GM23338 (cell line): ENCODE measurements around the gene SH3PXD2B. TPM values are rescaled to one million over a fixed set of nuclear protein-coding genes. Genes with fewer than 3 reads are reported as not detected.

Experiments used
- ATAC-seq: fragments of 200-7000 bp; cut with Tn5 transposase; 3 replicates; pipeline ENCODE4 v1.9.1; 2020
- DNase-seq: peaks from one replicate; pipeline ENCODE4 v3.0.0-alpha.2; 2015; ENCODE audit warnings: low spot score
- H2AFZ ChIP-seq: fragments of 200-600 bp; sonication (generic); 2 replicates; pipeline ENCODE4 v1.8.0; 2016; ENCODE audit warnings: antibody characterized with exemption, mild to moderate bottlenecking, moderate library complexity
- H3F3A ChIP-seq: fragments of 200-600 bp; sonication (generic); replicated peaks from 2 replicates; pipeline ENCODE4 v1.8.0; 2017; ENCODE audit warnings: antibody characterized with exemption, mixed run types, low read depth
- H3K27ac ChIP-seq: fragments of 200-600 bp; sonication (generic); 2 replicates; pipeline ENCODE4 v1.6.1; 2016; ENCODE audit warnings: low read depth
- H3K27me3 ChIP-seq: fragments of 200-600 bp; sonication (generic); 2 replicates; pipeline ENCODE4 v1.8.0; 2016; ENCODE audit warnings: mild to moderate bottlenecking, mixed run types, moderate library complexity; ENCODE audit not compliant: insufficient read depth
- H3K36me3 ChIP-seq: fragments of 200-600 bp; sonication (generic); 2 replicates; pipeline ENCODE4 v1.8.0; 2016; ENCODE audit warnings: mild to moderate bottlenecking; ENCODE audit not compliant: insufficient read depth
- H3K4me1 ChIP-seq: fragments of 200-600 bp; sonication (generic); 2 replicates; pipeline ENCODE4 v1.8.0; 2016; ENCODE audit warnings: mild to moderate bottlenecking, moderate library complexity; ENCODE audit not compliant: insufficient read depth
- H3K4me2 ChIP-seq: fragments of 200-600 bp; sonication (generic); 2 replicates; pipeline ENCODE4 v1.7.1; 2017; ENCODE audit warnings: mixed run types
- H3K4me3 ChIP-seq: fragments of 200-600 bp; sonication (generic); 2 replicates; pipeline ENCODE4 v1.6.1; 2016; ENCODE audit warnings: mixed run types
- H3K79me2 ChIP-seq: fragments of 200-600 bp; sonication (generic); replicated peaks from 2 replicates; pipeline ENCODE4 v1.8.0; 2017; ENCODE audit warnings: mild to moderate bottlenecking; ENCODE audit not compliant: insufficient read depth
- H3K9me2 ChIP-seq: fragments of 200-600 bp; sonication (generic); 2 replicates; pipeline ENCODE4 v1.8.0; 2017; ENCODE audit not compliant: insufficient read depth
- H4K20me1 ChIP-seq: fragments of 200-600 bp; sonication (generic); replicated peaks from 2 replicates; pipeline ENCODE4 v1.8.0; 2017; ENCODE audit warnings: mild to moderate bottlenecking; ENCODE audit not compliant: insufficient read depth
- H3K27ac Mint-ChIP-seq: 2 replicates; pipeline ENCODE4 v1.8.0; 2020; ENCODE audit warnings: inconsistent platforms, mild to moderate bottlenecking, moderate library complexity, mixed read lengths
- H3K27me3 Mint-ChIP-seq: 3 replicates; pipeline ENCODE4 v1.8.0; 2022; ENCODE audit warnings: low read depth, mild to moderate bottlenecking, moderate library complexity, mixed read lengths, inconsistent platforms; ENCODE audit not compliant: insufficient read depth, poor library complexity
- H3K36me3 Mint-ChIP-seq: 3 replicates; pipeline ENCODE4 v1.8.0; 2021; ENCODE audit warnings: low read depth, mild to moderate bottlenecking, inconsistent platforms, moderate library complexity, mixed read lengths
- H3K4me1 Mint-ChIP-seq: 3 replicates; pipeline ENCODE4 v1.8.0; 2020; ENCODE audit warnings: mild to moderate bottlenecking, inconsistent platforms, mixed read lengths
- H3K4me3 Mint-ChIP-seq: 3 replicates; pipeline ENCODE4 v1.8.0; 2021; ENCODE audit warnings: moderate library complexity, mild to moderate bottlenecking, inconsistent platforms, mixed read lengths
- H3K9me3 Mint-ChIP-seq: 3 replicates; pipeline ENCODE4 v1.8.0; 2020; ENCODE audit warnings: moderate library complexity, mild to moderate bottlenecking, inconsistent platforms, mixed read lengths
- CTCF ChIP-seq, 2 experiments: fragments of 200-600 bp in 1 of 2; sonication (generic) in 1 of 2; conservative IDR thresholded peaks; 2 replicates each; pipeline versions ENCODE4 v1.5.1 to v1.6.1; 2016 to 2017; ENCODE audit warnings: antibody characterized with exemption in 2 of 2, low read depth in 2 of 2, mild to moderate bottlenecking in 2 of 2, moderate library complexity in 1 of 2
- EZH2phosphoT487 ChIP-seq: fragments of 200-600 bp; sonication (generic); IDR thresholded peaks from one replicate; pipeline ENCODE4 v1.8.1; 2018; ENCODE audit warnings: antibody characterized with exemption; ENCODE audit not compliant: unreplicated experiment
- JUNB ChIP-seq: IDR thresholded peaks from one replicate; pipeline ENCODE4 v1.6.1; 2016; ENCODE audit warnings: antibody characterized with exemption; ENCODE audit not compliant: unreplicated experiment
- STAT1 ChIP-seq: IDR thresholded peaks from one replicate; pipeline ENCODE4 v1.6.1; 2016; ENCODE audit warnings: antibody characterized with exemption; ENCODE audit not compliant: unreplicated experiment
- ZNF114 ChIP-seq: fragments of 250-450 bp; sonication (Bioruptor Pico); IDR thresholded peaks from 2 replicates; pipeline ENCODE4 v1.5.0; 2020; ENCODE audit warnings: mild to moderate bottlenecking, moderate library complexity
- polyA plus RNA-seq: library from polyadenylated mRNA; unstranded; fragments of >200 nt; fragmentation: Nextera tagmentation; extraction: Ambion mirVana; gene quantifications from 2 replicates; pipeline ENCODE4 v1.2.1, GENCODE V29; 2016
- total RNA-seq: library from RNA; depleted of rRNA; stranded (reverse); fragments of >200 nt; shearing (Covaris generic); gene quantifications from 2 replicates; pipeline ENCODE4 v1.2.3, GENCODE V29; 2014
- TF ChIP-seq, protein P1 (sequence below): IDR thresholded peaks from 2 replicates; pipeline ENCODE4 v1.6.1; 2016; ENCODE audit warnings: antibody characterized with exemption
- TF ChIP-seq, protein P2 (sequence below): fragments of 250-450 bp; sonication (Bioruptor Pico); IDR thresholded peaks from 2 replicates; pipeline ENCODE4 v1.5.0; 2020; ENCODE audit warnings: mild to moderate bottlenecking, moderate library complexity

The SH3PXD2B gene
- total and polyA plus RNA-seq, 2 experiments from 2014 or later: 40.2 to 52.5 TPM

- Histone ChIP-seq H4K20me1 (no peaks in the 10 kb centered on the region), H3K4me2 (no peak overlapping the region), H3K27ac (no peak overlapping the region), H3K27me3 (no peaks in the 10 kb centered on the region), H3F3A (no peaks in the 10 kb centered on the region), H3K4me1 (no peaks in the 10 kb centered on the region), H2AFZ (no peak overlapping the region), H3K79me2 (no peaks in the 10 kb centered on the region), H3K9me2 (no peaks in the 10 kb centered on the region), H3K4me3 (no peak overlapping the region), H3K36me3 (no peaks in the 10 kb centered on the region)
- Mint-ChIP-seq H3K4me1 (no peaks in the 10 kb centered on the region), H3K4me3 (no peak overlapping the region), H3K36me3 (no peaks in the 10 kb centered on the region), H3K9me3 (no peaks in the 10 kb centered on the region), H3K27me3 (peaks cover 15% of the 10 kb centered on the region), H3K27ac (no peak overlapping the region)
- DNase-seq (no peak), ATAC-seq (no peak)
- TF ChIP-seq CTCF (conservative IDR thresholded peaks at IDR 0.05; ENCODE audit: low read depth in 2 of 2) (no peak), JUNB (no peak), EZH2phosphoT487 (no peak), STAT1 (no peak), ZNF114 (no peak)
- TF ChIP-seq, protein P1, sequence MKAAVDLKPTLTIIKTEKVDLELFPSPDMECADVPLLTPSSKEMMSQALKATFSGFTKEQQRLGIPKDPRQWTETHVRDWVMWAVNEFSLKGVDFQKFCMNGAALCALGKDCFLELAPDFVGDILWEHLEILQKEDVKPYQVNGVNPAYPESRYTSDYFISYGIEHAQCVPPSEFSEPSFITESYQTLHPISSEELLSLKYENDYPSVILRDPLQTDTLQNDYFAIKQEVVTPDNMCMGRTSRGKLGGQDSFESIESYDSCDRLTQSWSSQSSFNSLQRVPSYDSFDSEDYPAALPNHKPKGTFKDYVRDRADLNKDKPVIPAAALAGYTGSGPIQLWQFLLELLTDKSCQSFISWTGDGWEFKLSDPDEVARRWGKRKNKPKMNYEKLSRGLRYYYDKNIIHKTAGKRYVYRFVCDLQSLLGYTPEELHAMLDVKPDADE: no peak
- TF ChIP-seq, protein P2, sequence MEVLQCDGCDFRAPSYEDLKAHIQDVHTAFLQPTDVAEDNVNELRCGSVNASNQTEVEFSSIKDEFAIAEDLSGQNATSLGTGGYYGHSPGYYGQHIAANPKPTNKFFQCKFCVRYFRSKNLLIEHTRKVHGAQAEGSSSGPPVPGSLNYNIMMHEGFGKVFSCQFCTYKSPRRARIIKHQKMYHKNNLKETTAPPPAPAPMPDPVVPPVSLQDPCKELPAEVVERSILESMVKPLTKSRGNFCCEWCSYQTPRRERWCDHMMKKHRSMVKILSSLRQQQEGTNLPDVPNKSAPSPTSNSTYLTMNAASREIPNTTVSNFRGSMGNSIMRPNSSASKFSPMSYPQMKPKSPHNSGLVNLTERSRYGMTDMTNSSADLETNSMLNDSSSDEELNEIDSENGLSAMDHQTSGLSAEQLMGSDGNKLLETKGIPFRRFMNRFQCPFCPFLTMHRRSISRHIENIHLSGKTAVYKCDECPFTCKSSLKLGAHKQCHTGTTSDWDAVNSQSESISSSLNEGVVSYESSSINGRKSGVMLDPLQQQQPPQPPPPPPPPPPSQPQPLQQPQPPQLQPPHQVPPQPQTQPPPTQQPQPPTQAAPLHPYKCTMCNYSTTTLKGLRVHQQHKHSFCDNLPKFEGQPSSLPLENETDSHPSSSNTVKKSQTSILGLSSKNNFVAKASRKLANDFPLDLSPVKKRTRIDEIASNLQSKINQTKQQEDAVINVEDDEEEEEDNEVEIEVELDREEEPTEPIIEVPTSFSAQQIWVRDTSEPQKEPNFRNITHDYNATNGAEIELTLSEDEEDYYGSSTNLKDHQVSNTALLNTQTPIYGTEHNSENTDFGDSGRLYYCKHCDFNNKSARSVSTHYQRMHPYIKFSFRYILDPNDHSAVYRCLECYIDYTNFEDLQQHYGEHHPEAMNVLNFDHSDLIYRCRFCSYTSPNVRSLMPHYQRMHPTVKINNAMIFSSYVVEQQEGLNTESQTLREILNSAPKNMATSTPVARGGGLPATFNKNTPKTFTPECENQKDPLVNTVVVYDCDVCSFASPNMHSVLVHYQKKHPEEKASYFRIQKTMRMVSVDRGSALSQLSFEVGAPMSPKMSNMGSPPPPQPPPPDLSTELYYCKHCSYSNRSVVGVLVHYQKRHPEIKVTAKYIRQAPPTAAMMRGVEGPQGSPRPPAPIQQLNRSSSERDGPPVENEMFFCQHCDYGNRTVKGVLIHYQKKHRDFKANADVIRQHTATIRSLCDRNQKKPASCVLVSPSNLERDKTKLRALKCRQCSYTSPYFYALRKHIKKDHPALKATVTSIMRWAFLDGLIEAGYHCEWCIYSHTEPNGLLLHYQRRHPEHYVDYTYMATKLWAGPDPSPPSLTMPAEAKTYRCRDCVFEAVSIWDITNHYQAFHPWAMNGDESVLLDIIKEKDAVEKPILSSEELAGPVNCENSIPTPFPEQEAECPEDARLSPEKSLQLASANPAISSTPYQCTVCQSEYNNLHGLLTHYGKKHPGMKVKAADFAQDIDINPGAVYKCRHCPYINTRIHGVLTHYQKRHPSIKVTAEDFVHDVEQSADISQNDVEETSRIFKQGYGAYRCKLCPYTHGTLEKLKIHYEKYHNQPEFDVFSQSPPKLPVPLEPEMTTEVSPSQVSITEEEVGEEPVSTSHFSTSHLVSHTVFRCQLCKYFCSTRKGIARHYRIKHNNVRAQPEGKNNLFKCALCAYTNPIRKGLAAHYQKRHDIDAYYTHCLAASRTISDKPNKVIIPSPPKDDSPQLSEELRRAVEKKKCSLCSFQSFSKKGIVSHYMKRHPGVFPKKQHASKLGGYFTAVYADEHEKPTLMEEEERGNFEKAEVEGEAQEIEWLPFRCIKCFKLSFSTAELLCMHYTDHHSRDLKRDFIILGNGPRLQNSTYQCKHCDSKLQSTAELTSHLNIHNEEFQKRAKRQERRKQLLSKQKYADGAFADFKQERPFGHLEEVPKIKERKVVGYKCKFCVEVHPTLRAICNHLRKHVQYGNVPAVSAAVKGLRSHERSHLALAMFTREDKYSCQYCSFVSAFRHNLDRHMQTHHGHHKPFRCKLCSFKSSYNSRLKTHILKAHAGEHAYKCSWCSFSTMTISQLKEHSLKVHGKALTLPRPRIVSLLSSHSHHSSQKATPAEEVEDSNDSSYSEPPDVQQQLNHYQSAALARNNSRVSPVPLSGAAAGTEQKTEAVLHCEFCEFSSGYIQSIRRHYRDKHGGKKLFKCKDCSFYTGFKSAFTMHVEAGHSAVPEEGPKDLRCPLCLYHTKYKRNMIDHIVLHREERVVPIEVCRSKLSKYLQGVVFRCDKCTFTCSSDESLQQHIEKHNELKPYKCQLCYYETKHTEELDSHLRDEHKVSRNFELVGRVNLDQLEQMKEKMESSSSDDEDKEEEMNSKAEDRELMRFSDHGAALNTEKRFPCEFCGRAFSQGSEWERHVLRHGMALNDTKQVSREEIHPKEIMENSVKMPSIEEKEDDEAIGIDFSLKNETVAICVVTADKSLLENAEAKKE (CRISPR knock-in tag): no peak
These were observed 37.9 kb upstream of the SH3PXD2B start for GRCh38 chr5:172492097-172492840.
